Lung (tissue), 12 donors: Measurements from ENCODE around the gene VHLL. TPM values are rescaled to one million over a fixed set of nuclear protein-coding genes. Genes with fewer than 3 reads are reported as not detected.

Experiments
- ATAC-seq: fragments of 200-7000 bp; cut with Tn5 transposase; one replicate; pipeline ENCODE4 v1.9.1; 2020; ENCODE audit warnings: moderate number of reproducible peaks; ENCODE audit not compliant: insufficient read depth, low FRiP score
- DNase-seq, 3 donors: peaks; one replicate each; pipeline ENCODE4 v3.0.0-alpha.2; 2013 to 2017
- H3K27ac ChIP-seq, 2 donors: one replicate each; pipeline ENCODE4 v1.5.1; 2013; ENCODE audit warnings: mild to moderate bottlenecking in 2 of 2, moderate library complexity in 2 of 2, control low read depth in 1 of 2, inconsistent platforms in 1 of 2, low read depth in 1 of 2, low read length in 1 of 2
- H3K27me3 ChIP-seq, 3 donors: one replicate each; pipeline ENCODE4 v1.5.1; 2013; ENCODE audit warnings: low read length in 2 of 3; ENCODE audit not compliant: control insufficient read depth in 3 of 3, insufficient read depth in 3 of 3
- H3K36me3 ChIP-seq, 4 donors: one replicate each; pipeline ENCODE4 v1.5.1; 2013; ENCODE audit warnings: low read length in 4 of 4, mild to moderate bottlenecking in 1 of 4, moderate library complexity in 1 of 4; ENCODE audit not compliant: control insufficient read depth in 4 of 4, insufficient read depth in 4 of 4
- H3K4me1 ChIP-seq, 5 donors: one replicate each; pipeline ENCODE4 v1.5.1; 2013; ENCODE audit warnings: low read length in 5 of 5, mild to moderate bottlenecking in 2 of 5, moderate library complexity in 1 of 5; ENCODE audit not compliant: control insufficient read depth in 5 of 5, insufficient read depth in 5 of 5
- H3K4me3 ChIP-seq: one replicate; pipeline ENCODE4 v1.5.1; 2013; ENCODE audit warnings: mild to moderate bottlenecking, control low read depth, moderate library complexity
- H3K9ac ChIP-seq, 2 donors: one replicate each; pipeline ENCODE4 v1.5.1; 2013; ENCODE audit warnings: low read length in 2 of 2, control low read depth in 1 of 2; ENCODE audit not compliant: insufficient read depth in 1 of 2
- H3K9me3 ChIP-seq, 4 donors: one replicate each; pipeline ENCODE4 v1.5.1; 2013; ENCODE audit warnings: low read length in 3 of 4, mild to moderate bottlenecking in 1 of 4, moderate library complexity in 1 of 4; ENCODE audit not compliant: control insufficient read depth in 4 of 4, insufficient read depth in 3 of 4
- CTCF ChIP-seq: IDR thresholded peaks from 2 replicates; pipeline ENCODE4 v1.5.1; 2012; ENCODE audit warnings: mild to moderate bottlenecking; ENCODE audit errors: control extremely low read depth, extremely low read depth
- WGBS, 2 donors: extraction: QIAGEN DNeasy Blood & Tissue Kit; methylation state at CpG; one replicate each; pipeline ENCODE4 v1.1.7; 2013; 5-methylcytosine and 5-hydroxymethylcytosine counted together
- polyA plus RNA-seq, 2 donors: library from polyadenylated mRNA; stranded (reverse); fragments of 200-250 nt; gene quantifications; one replicate each; pipeline ENCODE4 v1.2.1, GENCODE V29; 2013
- total RNA-seq, 2 donors: library from RNA; depleted of rRNA in 1 of 2; stranded (reverse); fragments of >200 nt in 1 of 2; gene quantifications; one replicate each; pipeline ENCODE4 v1.2.1, GENCODE V29; 2014 to 2021
- donor health status: control.
- donor health status: control.
- donor health status: Bipolar disorder and iron deficiency.
- donor health status: healthy.
- donor health status: DM: yes; HTN: yes; CAD: no.

The VHLL gene
- total and polyA plus RNA-seq, 4 donors, result not detected

- no peak for ATAC-seq
- H3K27ac ChIP-seq, result no peak overlapping the region
- H3K27me3 ChIP-seq, result no peaks in the 10 kb centered on the region
- DNase-seq, result no peak
- TF ChIP-seq CTCF, result no peak
- no peak overlapping the region for H3K4me3 ChIP-seq
- 88 to 92% methylated on average over 3 of the region's 3 CpGs for WGBS, 2 donors
- H3K4me1 ChIP-seq, result no peaks in the 10 kb centered on the region
- H3K36me3 ChIP-seq, result peaks cover 54 to 76% (median 57%) of the 10 kb centered on the region in 4 donors
- no peak overlapping the region for H3K9ac ChIP-seq
- no peaks in the 10 kb centered on the region for H3K9me3 ChIP-seq
Observed at GRCh38 chr1:156320560-156320959, 21.5 kb upstream of the VHLL start.

- Histone ChIP-seq H3K9me3 (no peaks in the 10 kb centered on the region), H3K4me3 (no peak overlapping the region), H3K4me1 (no peaks in the 10 kb centered on the region), H3K27me3 (no peaks in the 10 kb centered on the region), H3K36me3 (peaks cover 55 to 76% (median 57%) of the 10 kb centered on the region in 4 donors), H3K9ac (no peak overlapping the region), H3K27ac (no peak overlapping the region)
- DNase-seq, result peak in 2 of 3 donors; percentile 41 to 47
- no peak for TF ChIP-seq CTCF
- WGBS, 2 donors, result 83 to 97% methylated on average over 1 of the region's 1 CpG
- no peak for ATAC-seq
Observed at GRCh38 chr1:156319664-156320063, 20.6 kb upstream of the VHLL start.

- Histone ChIP-seq H3K4me3 (no peak overlapping the region), H3K27me3 (no peaks in the 10 kb centered on the region), H3K36me3 (peaks cover 54 to 76% (median 66%) of the 10 kb centered on the region in 4 donors), H3K9ac (no peak overlapping the region), H3K27ac (no peak overlapping the region), H3K9me3 (no peaks in the 10 kb centered on the region), H3K4me1 (no peaks in the 10 kb centered on the region)
- no peak for TF ChIP-seq CTCF
- ATAC-seq (no peak), DNase-seq (no peak)
- 91 to 95% methylated on average over 7 of the region's 7 CpGs for WGBS, 2 donors
Observed at GRCh38 chr1:156316909-156317308, 17.8 kb upstream of the VHLL start.

GRCh38 chr1:156310962-156311361, 11.9 kb upstream of the VHLL start:
- no peak overlapping the region for H3K4me3 ChIP-seq

More at GRCh38 chr1:156310962-156311361, 11.9 kb upstream of the VHLL start:
- Histone ChIP-seq H3K9me3 (no peaks in the 10 kb centered on the region), H3K36me3 (peaks cover 47 to 57% (median 52%) of the 10 kb centered on the region in 4 donors), H3K27me3 (no peaks in the 10 kb centered on the region), H3K27ac (no peak overlapping the region), H3K9ac (no peak overlapping the region), H3K4me1 (no peaks in the 10 kb centered on the region)
- DNase-seq (no peak), ATAC-seq (peak; percentile 19)
- TF ChIP-seq CTCF, result no peak
- WGBS, 2 donors, result 59 to 67% methylated on average over 6 of the region's 6 CpGs
